ENCODE results near the gene GDF9. TPM values are rescaled to one million over a fixed set of nuclear protein-coding genes. Genes with fewer than 3 reads are reported as not detected.

The GDF9 gene
- total RNA-seq, 1 experiment from 2014 or later: not detected

DNA sequence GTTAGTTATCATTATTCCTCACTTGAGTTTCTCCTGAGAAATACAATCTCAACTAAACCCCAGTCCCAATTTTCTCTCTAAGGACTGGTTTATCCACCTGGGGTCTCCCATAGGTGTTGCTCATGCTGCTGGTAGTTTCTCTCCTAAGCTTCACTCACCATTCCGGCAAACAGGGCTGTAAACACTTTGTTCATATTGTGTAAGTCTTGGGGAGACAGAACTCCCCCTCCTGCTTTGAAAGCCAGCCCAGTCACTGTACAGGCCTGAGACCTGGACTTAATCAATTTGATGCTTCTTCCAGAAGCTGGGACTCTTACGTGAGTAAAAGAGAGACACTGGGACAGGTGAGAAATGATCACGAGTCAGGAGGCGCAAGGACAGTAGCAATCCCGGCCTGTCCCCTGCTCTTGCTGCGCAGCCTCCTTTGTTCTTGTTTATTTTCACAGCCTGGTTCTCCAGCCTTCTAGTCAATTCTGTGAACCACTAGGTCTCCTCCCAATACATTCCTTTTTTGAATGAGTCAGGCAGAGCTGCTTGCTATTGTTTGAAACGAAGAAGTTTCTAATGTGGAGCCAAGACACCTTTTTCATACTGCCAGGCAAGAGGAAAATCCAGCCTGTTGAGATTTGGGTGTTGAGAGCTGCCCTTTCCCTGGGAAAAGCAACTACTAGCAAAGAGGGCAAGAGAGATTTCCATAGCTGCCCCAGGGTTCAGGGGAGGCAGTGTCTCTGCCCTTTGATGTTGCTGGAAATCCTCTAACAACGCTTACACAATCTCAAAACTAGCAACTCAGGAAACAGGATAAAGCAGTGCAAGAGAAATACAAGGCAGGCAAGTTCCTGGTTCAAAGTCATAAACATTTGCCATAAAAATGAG, 26.6 kb downstream of the GDF9 start:
- no peaks in the 10 kb centered on the region for H4K20me1 ChIP-seq (ENCODE audit: low read length)
- H3K79me2 ChIP-seq (ENCODE audit: low read length): no peaks in the 10 kb centered on the region
- H3F3A ChIP-seq (ENCODE audit: low read length, unreplicated experiment): no peaks in the 10 kb centered on the region
- no peak overlapping the region for H3K4me3 ChIP-seq (ENCODE audit: low read length)
- peaks cover 32% of the 10 kb centered on the region for H3K4me1 ChIP-seq (ENCODE audit: insufficient read depth, low read length)
- H3K9me2 ChIP-seq (replicated peaks; ENCODE audit: low read length): no peaks in the 10 kb centered on the region
- peak overlapping the region; percentile 75 for H2AFZ ChIP-seq (ENCODE audit: low read length)
- H3K9me3 ChIP-seq (ENCODE audit: low read length): no peaks in the 10 kb centered on the region
- ChIA-PET POLR2A (ENCODE audit: unreplicated experiment) (no interaction called here), CTCF (no interaction called here)
- BruUV-seq (replicated peaks): no TSS peak
- ATAC-seq (peak; percentile 40), DNase-seq (peak; percentile 44)
- TF ChIP-seq EZH2phosphoT487 (IDR thresholded peaks at IDR 0.05; ENCODE audit: borderline replicate concordance, low read length): no peak
- no peak for TF ChIP-seq EZH2 (IDR thresholded peaks at IDR 0.05; ENCODE audit: low read length, unreplicated experiment)
- TF ChIP-seq, protein P1, sequence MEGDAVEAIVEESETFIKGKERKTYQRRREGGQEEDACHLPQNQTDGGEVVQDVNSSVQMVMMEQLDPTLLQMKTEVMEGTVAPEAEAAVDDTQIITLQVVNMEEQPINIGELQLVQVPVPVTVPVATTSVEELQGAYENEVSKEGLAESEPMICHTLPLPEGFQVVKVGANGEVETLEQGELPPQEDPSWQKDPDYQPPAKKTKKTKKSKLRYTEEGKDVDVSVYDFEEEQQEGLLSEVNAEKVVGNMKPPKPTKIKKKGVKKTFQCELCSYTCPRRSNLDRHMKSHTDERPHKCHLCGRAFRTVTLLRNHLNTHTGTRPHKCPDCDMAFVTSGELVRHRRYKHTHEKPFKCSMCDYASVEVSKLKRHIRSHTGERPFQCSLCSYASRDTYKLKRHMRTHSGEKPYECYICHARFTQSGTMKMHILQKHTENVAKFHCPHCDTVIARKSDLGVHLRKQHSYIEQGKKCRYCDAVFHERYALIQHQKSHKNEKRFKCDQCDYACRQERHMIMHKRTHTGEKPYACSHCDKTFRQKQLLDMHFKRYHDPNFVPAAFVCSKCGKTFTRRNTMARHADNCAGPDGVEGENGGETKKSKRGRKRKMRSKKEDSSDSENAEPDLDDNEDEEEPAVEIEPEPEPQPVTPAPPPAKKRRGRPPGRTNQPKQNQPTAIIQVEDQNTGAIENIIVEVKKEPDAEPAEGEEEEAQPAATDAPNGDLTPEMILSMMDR (conservative IDR thresholded peaks at IDR 0.05; ENCODE audit: low read depth, low read length): no peak
- no peak overlapping the region for H3K4me2 ChIP-seq (ENCODE audit: low read length)
- no peaks in the 10 kb centered on the region for H3K27me3 ChIP-seq (ENCODE audit: low read length)
- intact Hi-C loops (cut with micrococcal nuclease): no loop called here
- H3K36me3 ChIP-seq (ENCODE audit: low read depth, low read length): no peaks in the 10 kb centered on the region
- peak overlapping the region; percentile 26; the same call in 1 of the 2 replicates for H3K27ac ChIP-seq (ENCODE audit: low read length)
- no peak overlapping the region; the same call in 1 of the 2 replicates for H3K9ac ChIP-seq (ENCODE audit: low read length)

DNA sequence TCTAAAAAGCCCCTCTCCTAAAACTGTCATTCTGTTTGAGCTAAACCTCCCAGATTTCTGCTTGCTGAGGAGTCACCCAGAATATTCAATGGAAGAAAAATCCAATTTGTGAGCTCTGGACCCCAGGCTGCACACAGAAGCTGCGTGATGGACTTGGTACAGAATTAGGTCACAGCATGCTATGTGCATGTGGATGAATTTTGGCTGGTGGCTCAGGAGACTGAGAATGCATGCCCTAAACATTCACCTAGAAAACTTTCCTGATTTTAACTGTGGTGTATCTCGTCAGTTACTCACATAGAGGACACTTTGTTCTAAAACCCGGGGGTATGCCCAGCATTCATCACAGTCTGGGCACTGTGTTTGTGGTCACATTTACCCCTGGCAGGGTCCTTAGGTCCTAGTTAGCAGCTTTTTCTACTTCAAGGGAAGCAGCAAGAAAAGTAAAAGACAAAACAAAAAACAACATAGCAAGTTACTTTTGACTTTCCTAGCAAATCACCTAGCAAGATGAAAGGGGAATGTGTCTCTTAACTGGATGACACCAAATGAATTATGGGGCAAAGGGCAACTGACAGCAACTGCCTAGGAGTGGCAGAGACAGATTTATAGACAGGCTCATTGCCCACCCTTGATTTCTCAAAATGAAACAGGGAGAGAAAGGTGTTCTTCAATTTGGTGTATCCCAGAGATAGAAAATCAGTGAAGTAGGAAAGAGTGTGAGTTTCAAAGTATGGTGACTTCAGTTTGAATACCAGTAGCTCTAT, 27.6 kb downstream of the GDF9 start:
- intact Hi-C loops (cut with micrococcal nuclease): no loop called here
- Histone ChIP-seq H2AFZ (ENCODE audit: low read length) (no peak overlapping the region), H3K9me2 (replicated peaks; ENCODE audit: low read length) (no peaks in the 10 kb centered on the region), H3K4me1 (ENCODE audit: insufficient read depth, low read length) (peaks cover 32% of the 10 kb centered on the region), H3K36me3 (ENCODE audit: low read depth, low read length) (no peaks in the 10 kb centered on the region), H3K9ac (ENCODE audit: low read length) (no peak overlapping the region), H3K79me2 (ENCODE audit: low read length) (no peaks in the 10 kb centered on the region), H3K4me3 (ENCODE audit: low read length) (no peak overlapping the region), H3F3A (ENCODE audit: low read length, unreplicated experiment) (no peaks in the 10 kb centered on the region), H3K9me3 (ENCODE audit: low read length) (no peaks in the 10 kb centered on the region), H3K4me2 (ENCODE audit: low read length) (no peak overlapping the region), H3K27me3 (ENCODE audit: low read length) (no peaks in the 10 kb centered on the region), H4K20me1 (ENCODE audit: low read length) (no peaks in the 10 kb centered on the region), H3K27ac (ENCODE audit: low read length) (no peak overlapping the region)
- ATAC-seq (no peak), DNase-seq (no peak)
- BruUV-seq (replicated peaks): no TSS peak
- ChIA-PET CTCF (no interaction called here), POLR2A (ENCODE audit: unreplicated experiment) (no interaction called here)
- no peak for TF ChIP-seq EZH2 (IDR thresholded peaks at IDR 0.05; ENCODE audit: low read length, unreplicated experiment)
- TF ChIP-seq, protein P1 (conservative IDR thresholded peaks at IDR 0.05; ENCODE audit: low read depth, low read length): no peak
- no peak for TF ChIP-seq EZH2phosphoT487 (IDR thresholded peaks at IDR 0.05; ENCODE audit: borderline replicate concordance, low read length)
